ENCODE results near the gene PIH1D1. TPM values are rescaled to one million over a fixed set of nuclear protein-coding genes. Genes with fewer than 3 reads are reported as not detected.

PIH1D1 gene
- total and polyA plus RNA-seq, 7 experiments from 2014 or later, result 62.7 to 183 (median 147) TPM

DNA sequence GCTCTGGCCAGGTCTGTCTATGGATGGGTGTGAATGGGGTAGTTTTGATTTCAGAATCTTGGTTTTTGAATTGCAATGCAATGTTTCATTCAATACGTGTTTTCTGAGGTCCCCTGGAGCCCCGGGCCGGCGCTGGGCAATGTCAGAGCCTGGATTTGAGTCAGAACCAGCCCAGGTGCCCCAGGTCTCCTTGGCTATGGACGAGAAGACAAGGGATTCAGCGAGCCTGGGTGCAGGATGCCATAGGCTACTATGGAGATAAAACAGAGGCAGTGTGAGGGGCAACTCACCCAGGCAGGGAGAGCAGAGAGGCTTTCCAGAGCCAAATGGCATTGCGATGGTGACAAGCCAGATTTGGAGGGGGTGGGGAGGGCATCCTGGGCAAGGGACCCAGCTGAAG is 34.6 kb upstream of the PIH1D1 start:
- peaks cover 12 to 72% (median 34%) of the 10 kb centered on the region in 3 experiments for H3K36me3 ChIP-seq (ENCODE audit: control insufficient read depth in 2 of 3, insufficient read depth in 3 of 3, low read length in 3 of 3)
- peaks cover 6 to 49% (median 21%) of the 10 kb centered on the region in 5 donors for H3K36me3 Mint-ChIP-seq

DNA sequence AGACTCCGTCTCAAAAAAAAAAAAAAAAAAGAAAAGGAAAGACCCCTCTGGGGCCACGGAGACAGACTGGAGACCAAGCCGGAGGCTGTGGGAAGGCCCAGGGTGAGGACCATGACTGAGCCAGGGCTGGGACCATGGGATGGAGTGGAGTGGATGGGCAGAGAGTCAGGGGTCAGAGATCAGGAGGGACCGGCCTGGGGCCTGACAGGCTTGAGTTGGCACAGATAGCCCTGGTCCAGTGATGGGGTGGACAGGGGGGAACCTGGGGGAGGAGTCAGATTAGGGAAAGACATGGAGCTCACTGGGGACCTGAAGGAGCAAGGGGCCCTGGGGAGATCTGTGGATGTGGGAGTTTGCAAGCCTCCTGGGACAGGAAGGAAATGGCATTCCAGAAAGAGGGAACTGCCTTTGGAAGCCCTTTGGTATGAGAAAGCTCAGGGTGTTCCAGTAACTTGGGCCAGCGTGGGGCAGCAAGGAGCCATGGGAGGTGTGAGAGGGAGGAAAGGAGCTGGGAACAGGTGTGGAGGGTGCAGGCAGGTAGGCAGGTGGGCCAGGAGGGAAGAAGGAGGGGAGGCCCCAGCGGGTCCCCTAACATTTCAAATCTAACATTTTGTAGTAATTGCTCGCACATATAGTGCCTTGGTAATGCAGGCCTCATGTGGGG is 29.5 kb upstream of the PIH1D1 start:
- Mint-ChIP-seq H3K27me3 (no peaks in the 10 kb centered on the region), H3K4me1 (peaks cover 7 to 47% (median 25%) of the 10 kb centered on the region in 7 donors), H3K36me3 (peaks cover 0 to 23% (median 5%) of the 10 kb centered on the region in 5 donors), H3K4me3 (peak overlapping the region in 3 of 10 donors; percentile 8 to 59 (median 33)), H3K9me3 (no peaks in the 10 kb centered on the region), H3K27ac (peak overlapping the region; percentile 28 to 85 (median 49))
- ChIA-PET CTCF (interaction anchor here (0.6 to 1.4 kb wide), 5 partner anchors 7 to 22 kb away, joined by 3 to 4 read pairs (median 3); partner anchors contain the start of gene FLT3LG), POLR2A (interaction anchor here (0.6 to 1.9 kb wide), 4 partner anchors 11 to 54 kb away, joined by 3 to 7 read pairs (median 4); partner anchors contain the start of genes ALDH16A1 and RPS11)
- H3K4me3 ChIP-seq (ENCODE audit: low read length), result no peak overlapping the region
- H3K9me3 ChIP-seq (ENCODE audit: control insufficient read depth in 2 of 3, low read length in 3 of 3), result no peaks in the 10 kb centered on the region
- H3K27me3 ChIP-seq (ENCODE audit: control insufficient read depth in 2 of 2, insufficient read depth in 2 of 2, low read length in 2 of 2), result no peaks in the 10 kb centered on the region
- peak overlapping the region; percentile 41 for H3K27ac ChIP-seq (ENCODE audit: low read depth, low read length)
- DNase-seq (no peak), ATAC-seq (no peak)
- H3K4me1 ChIP-seq (ENCODE audit: control insufficient read depth in 2 of 2, insufficient read depth in 2 of 2, low read length in 2 of 2), result peaks cover 10 to 18% of the 10 kb centered on the region in 2 donors
- peaks cover 0 to 71% (median 19%) of the 10 kb centered on the region in 3 experiments for H3K36me3 ChIP-seq (ENCODE audit: control insufficient read depth in 2 of 3, insufficient read depth in 3 of 3, low read length in 3 of 3)
- intact Hi-C loops (cut with micrococcal nuclease), result no loop called here

More for the DNA sequence above, 34.6 kb upstream of the PIH1D1 start:
- H3K9me3 Mint-ChIP-seq, result peaks cover 0 to 12% (median 0%) of the 10 kb centered on the region in 11 donors
- DNase-seq (no peak), ATAC-seq (no peak)
- ChIA-PET POLR2A (interaction anchor here (0.5 to 4.9 kb wide), 4 partner anchors 9 to 81 kb away, joined by 3 to 24 read pairs (median 4); partner anchors contain the start of gene RPS11), CTCF (interaction anchor here (0.6 kb wide), 1 partner anchor 11 kb away, joined by 3 read pairs; no protein-coding TSS in a partner anchor)
- intact Hi-C loops (cut with micrococcal nuclease), result no loop called here
- H3K27ac Mint-ChIP-seq, result peak overlapping the region; percentile 6 to 99 (median 75)
- no peaks in the 10 kb centered on the region for H3K27me3 ChIP-seq (ENCODE audit: control insufficient read depth in 2 of 2, insufficient read depth in 2 of 2, low read length in 2 of 2)
- peaks cover 19 to 26% of the 10 kb centered on the region in 2 donors for H3K4me1 ChIP-seq (ENCODE audit: control insufficient read depth in 2 of 2, insufficient read depth in 2 of 2, low read length in 2 of 2)
- peak overlapping the region; percentile 92 for H3K27ac ChIP-seq (ENCODE audit: low read depth, low read length)
- H3K27me3 Mint-ChIP-seq, result peaks cover 0 to 9% (median 0%) of the 10 kb centered on the region in 5 donors
- no peak overlapping the region for H3K4me3 ChIP-seq (ENCODE audit: low read length)
- peak overlapping the region in 5 of 10 donors; percentile 15 to 44 (median 29) for H3K4me3 Mint-ChIP-seq
- H3K9me3 ChIP-seq (ENCODE audit: control insufficient read depth in 2 of 3, low read length in 3 of 3), result no peaks in the 10 kb centered on the region
- peaks cover 22 to 51% (median 42%) of the 10 kb centered on the region in 7 donors for H3K4me1 Mint-ChIP-seq

- Histone ChIP-seq H3K27me3 (ENCODE audit: control insufficient read depth in 2 of 2, insufficient read depth in 2 of 2, low read length in 2 of 2) (no peaks in the 10 kb centered on the region), H3K4me1 (ENCODE audit: control insufficient read depth in 2 of 2, insufficient read depth in 2 of 2, low read length in 2 of 2) (peaks cover 10 to 18% of the 10 kb centered on the region in 2 donors), H3K36me3 (ENCODE audit: control insufficient read depth in 2 of 3, insufficient read depth in 3 of 3, low read length in 3 of 3) (peaks cover 0 to 69% (median 10%) of the 10 kb centered on the region in 3 experiments), H3K4me3 (ENCODE audit: low read length) (no peak overlapping the region), H3K9me3 (ENCODE audit: control insufficient read depth in 2 of 3, low read length in 3 of 3) (no peaks in the 10 kb centered on the region), H3K27ac (ENCODE audit: low read depth, low read length) (peak overlapping the region; percentile 58)
- peaks cover 7 to 50% (median 34%) of the 10 kb centered on the region in 7 donors for H3K4me1 Mint-ChIP-seq
- no peak for ATAC-seq
- DNase-seq, result no peak
- ChIA-PET CTCF (no interaction called here), POLR2A (interaction anchor here (1.9 kb wide), 1 partner anchor 16 kb away, joined by 7 read pairs; the partner anchor contains the start of gene RPS11)
- peaks cover 0 to 3% (median 0%) of the 10 kb centered on the region in 11 donors for H3K9me3 Mint-ChIP-seq
- peaks cover 5 to 28% (median 14%) of the 10 kb centered on the region in 5 donors for H3K36me3 Mint-ChIP-seq
- H3K27me3 Mint-ChIP-seq, result no peaks in the 10 kb centered on the region
- H3K27ac Mint-ChIP-seq, result peak overlapping the region in 5 of 9 donors; percentile 21 to 77 (median 60)
- intact Hi-C loops (cut with micrococcal nuclease), result loop anchor here in 1 of 2 donors (10.0 kb wide), 1 partner anchor 365 kb away; the partner anchor contains the start of genes C19orf73, LIN7B and PPFIA3
- peak overlapping the region in 4 of 10 donors; percentile 14 to 59 (median 38) for H3K4me3 Mint-ChIP-seq
Observed at GRCh38 chr19:49479975-49480628, 28.5 kb upstream of the PIH1D1 start.

DNA sequence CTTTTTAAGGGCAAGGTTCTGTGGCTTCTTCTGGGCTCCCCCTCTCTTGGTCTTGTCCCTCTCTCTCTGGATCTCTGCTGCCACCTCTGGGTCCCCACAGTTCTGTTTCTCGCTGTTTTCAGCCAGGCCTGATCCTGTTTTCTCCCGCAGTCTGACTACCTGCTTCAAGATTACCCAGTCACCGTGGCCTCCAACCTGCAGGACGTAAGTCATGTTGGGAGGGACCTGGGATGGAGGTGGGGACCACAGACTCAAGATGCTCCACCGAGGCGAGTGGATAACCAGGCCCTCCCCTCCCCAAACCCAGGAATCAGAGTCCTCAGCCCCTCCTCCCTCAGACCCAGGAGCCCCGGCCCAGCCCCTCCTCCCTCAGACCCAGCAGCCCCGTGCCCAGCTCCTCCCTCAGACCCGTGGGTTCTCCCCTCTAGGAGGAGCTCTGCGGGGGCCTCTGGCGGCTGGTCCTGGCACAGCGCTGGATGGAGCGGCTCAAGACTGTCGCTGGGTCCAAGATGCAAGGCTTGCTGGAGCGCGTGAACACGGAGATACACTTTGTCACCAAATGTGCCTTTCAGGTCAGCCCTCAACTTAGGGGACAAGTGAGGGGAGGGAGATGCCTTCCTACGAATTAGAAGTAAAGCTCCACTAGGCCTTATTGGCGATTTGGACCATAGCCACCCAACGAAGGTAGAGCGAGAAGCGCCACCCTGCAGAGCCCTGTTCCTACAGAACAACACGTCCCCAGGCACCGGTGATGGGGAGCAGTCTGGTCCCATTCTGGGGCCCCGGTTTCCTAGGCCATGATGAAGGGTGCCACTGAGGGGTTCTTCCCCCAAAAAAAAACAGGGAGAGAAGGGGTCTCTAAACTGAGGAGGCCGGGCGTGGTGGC is 24.6 kb upstream of the PIH1D1 start:
- Mint-ChIP-seq H3K27me3 (no peaks in the 10 kb centered on the region), H3K9me3 (peaks cover 0 to 3% (median 0%) of the 10 kb centered on the region in 11 donors), H3K27ac (peak overlapping the region; percentile 95 to 100 (median 98)), H3K4me1 (peaks cover 3 to 54% (median 37%) of the 10 kb centered on the region in 7 donors), H3K36me3 (peaks cover 5 to 34% (median 14%) of the 10 kb centered on the region in 5 donors), H3K4me3 (peak overlapping the region; percentile 91 to 100 (median 96))
- H3K27me3 ChIP-seq (ENCODE audit: control insufficient read depth in 2 of 2, insufficient read depth in 2 of 2, low read length in 2 of 2), result no peaks in the 10 kb centered on the region
- peaks cover 32 to 42% of the 10 kb centered on the region in 2 donors for H3K4me1 ChIP-seq (ENCODE audit: control insufficient read depth in 2 of 2, insufficient read depth in 2 of 2, low read length in 2 of 2)
- ChIA-PET POLR2A (interaction anchor here (0.5 to 3.0 kb wide), 16 partner anchors 8 to 374 kb away, joined by 3 to 33 read pairs (median 4); partner anchors contain the start of genes GFY, PIH1D1, PRMT1 and PRRG2), CTCF (interaction anchor here (0.6 to 2.5 kb wide), 11 partner anchors 9 to 210 kb away, joined by 3 to 13 read pairs (median 5); partner anchors contain the start of genes ALDH16A1, GFY, PIH1D1 and PRMT1)
- no peaks in the 10 kb centered on the region for H3K9me3 ChIP-seq (ENCODE audit: control insufficient read depth in 2 of 3, low read length in 3 of 3)
- intact Hi-C loops (cut with micrococcal nuclease), result loop anchor here (1.0 to 10.0 kb wide), 5 partner anchors 33 to 361 kb away; partner anchors contain the start of genes C19orf73 (in 1 of the 2), LIN7B (in 1 of the 2) and PPFIA3 (in 1 of the 2)
- peak overlapping the region; percentile 87 for H3K4me3 ChIP-seq (ENCODE audit: low read length)
- peak; percentile 44 for ATAC-seq
- H3K27ac ChIP-seq (ENCODE audit: low read depth, low read length), result peak overlapping the region; percentile 99
- H3K36me3 ChIP-seq (ENCODE audit: control insufficient read depth in 2 of 3, insufficient read depth in 3 of 3, low read length in 3 of 3), result peaks cover 0 to 50% (median 0%) of the 10 kb centered on the region in 3 experiments
- peak; percentile 44 to 82 (median 69) for DNase-seq

DNA sequence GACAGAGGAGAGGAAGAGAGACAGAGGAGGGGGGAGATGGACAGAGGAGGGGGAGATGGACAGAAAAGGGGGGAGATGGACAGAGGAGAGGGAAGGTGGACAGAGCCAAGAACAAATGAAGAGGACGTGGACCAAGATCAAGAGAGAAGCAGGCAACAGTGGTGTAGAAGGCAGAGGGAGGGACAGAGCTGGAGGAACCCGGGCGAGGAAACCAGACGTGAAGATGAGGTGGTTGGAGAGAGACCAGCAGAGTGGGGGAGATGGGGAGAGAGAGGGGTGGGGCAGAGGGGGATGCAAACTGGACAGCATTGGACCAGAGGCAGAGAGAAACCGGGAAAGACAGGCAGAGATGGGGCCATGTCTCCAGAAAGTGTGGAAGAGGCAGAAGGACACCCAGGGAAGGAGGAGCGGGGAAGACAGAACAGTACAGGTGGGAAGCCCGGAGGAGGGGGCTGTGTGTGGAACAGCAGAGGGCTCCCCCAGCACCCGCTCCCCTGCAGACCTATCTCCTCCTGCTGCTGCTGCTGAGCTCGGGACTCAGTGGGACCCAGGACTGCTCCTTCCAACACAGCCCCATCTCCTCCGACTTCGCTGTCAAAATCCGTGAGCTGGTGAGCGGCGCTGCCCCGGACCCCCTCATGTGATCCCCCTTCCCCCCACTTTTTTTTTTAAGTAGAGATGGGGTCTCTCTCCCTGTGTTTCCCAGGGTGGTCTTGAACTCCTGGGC is 23.7 kb upstream of the PIH1D1 start:
- Histone ChIP-seq H3K27ac (ENCODE audit: low read depth, low read length) (peak overlapping the region; percentile 99), H3K27me3 (ENCODE audit: control insufficient read depth in 2 of 2, insufficient read depth in 2 of 2, low read length in 2 of 2) (no peaks in the 10 kb centered on the region), H3K36me3 (ENCODE audit: control insufficient read depth in 2 of 3, insufficient read depth in 3 of 3, low read length in 3 of 3) (peaks cover 0 to 41% (median 0%) of the 10 kb centered on the region in 3 experiments), H3K9me3 (ENCODE audit: control insufficient read depth in 2 of 3, low read length in 3 of 3) (no peaks in the 10 kb centered on the region), H3K4me3 (ENCODE audit: low read length) (peak overlapping the region; percentile 87), H3K4me1 (ENCODE audit: control insufficient read depth in 2 of 2, insufficient read depth in 2 of 2, low read length in 2 of 2) (peaks cover 41 to 48% of the 10 kb centered on the region in 2 donors)
- Mint-ChIP-seq H3K4me1 (peaks cover 12 to 59% (median 42%) of the 10 kb centered on the region in 7 donors), H3K9me3 (peaks cover 0 to 3% (median 0%) of the 10 kb centered on the region in 11 donors), H3K27ac (peak overlapping the region; percentile 95 to 100 (median 98)), H3K27me3 (no peaks in the 10 kb centered on the region), H3K36me3 (peaks cover 5 to 32% (median 14%) of the 10 kb centered on the region in 5 donors), H3K4me3 (peak overlapping the region; percentile 91 to 100 (median 96))
- POLR2A ChIA-PET, result interaction anchor here (0.5 to 3.0 kb wide), 14 partner anchors 9 to 375 kb away, joined by 3 to 33 read pairs (median 4); partner anchors contain the start of genes GFY, PRMT1, PTOV1 and RPL13A
- intact Hi-C loops (cut with micrococcal nuclease), result loop anchor here in 1 of 2 donors (2.0 to 10.0 kb wide), 2 partner anchors 71 to 361 kb away; partner anchors contain the start of genes C19orf73, LIN7B and PPFIA3
- no peak for ATAC-seq
- peak in 1 of 9 donors; percentile 41 for DNase-seq
- CTCF ChIA-PET, result interaction anchor here (0.6 to 2.5 kb wide), 13 partner anchors 8 to 210 kb away, joined by 3 to 13 read pairs (median 5); partner anchors contain the start of genes ALDH16A1, GFY and PIH1D1
